NAMALWA (cell line): ENCODE results near the gene ARMC6.
"Not testable (repeated sequence)": the region's sequence is repeated elsewhere in the genome, so short reads cannot be mapped to it uniquely, and the experiment has no call there.

Experiments used
- DNase-seq: peaks from one replicate; pipeline ENCODE4 v3.0.0-alpha.2; 2015; ENCODE audit warnings: low spot score

The ARMC6 gene

GRCh38 chr19:19076476-19076875 lies 43.1 kb downstream of the ARMC6 start:
- DNase-seq, result no peak

- no peak for DNase-seq
Measured at GRCh38 chr19:19077103-19077502, 43.7 kb downstream of the ARMC6 start.

GRCh38 chr19:19078801-19079200 lies 45.4 kb downstream of the ARMC6 start:
- no peak for DNase-seq

DNA sequence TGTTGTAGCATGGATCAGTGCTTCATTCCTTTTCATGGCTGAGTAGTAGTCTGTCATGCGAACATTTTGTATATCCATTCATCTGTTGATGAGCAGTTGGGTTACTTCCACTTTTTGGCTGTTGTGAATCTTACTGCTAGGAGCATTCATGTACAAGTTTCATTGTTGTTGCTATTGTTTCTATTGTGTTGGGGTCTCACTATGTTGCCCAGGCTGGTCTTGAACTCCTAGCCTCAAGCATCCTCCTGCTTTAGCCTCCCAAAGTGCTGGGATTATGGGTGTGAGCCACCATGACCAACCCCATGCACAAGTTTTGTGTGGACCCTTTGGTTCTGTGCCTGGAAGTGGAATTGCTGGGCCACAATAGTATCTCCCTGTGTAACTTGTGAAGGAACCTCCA lies 46.2 kb downstream of the ARMC6 start:
- no peak for DNase-seq

DNA sequence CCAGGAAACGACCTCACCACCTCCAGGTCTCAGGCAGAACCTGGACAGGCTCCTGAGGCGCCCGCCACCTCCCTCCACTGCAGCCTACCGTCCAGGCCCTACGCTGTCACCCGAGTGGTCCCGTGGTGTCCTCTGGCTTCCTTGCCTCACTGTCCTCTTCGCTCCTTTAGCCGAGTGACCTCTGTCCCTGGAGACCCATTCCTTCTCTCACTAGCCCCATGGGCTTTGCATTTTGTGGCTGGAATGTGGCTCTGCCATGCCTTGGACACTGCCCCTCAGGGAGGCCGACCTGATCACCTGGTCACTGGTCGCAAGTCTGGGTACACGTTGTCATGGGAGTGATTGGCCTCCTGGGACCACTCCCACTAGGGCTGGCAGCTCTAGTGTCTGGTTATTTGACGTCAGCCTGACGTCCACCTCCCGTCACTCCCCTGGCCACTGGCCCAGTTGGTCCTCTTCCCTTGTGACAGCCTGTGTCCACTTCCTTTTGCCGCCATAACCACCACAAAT lies 48.3 kb downstream of the ARMC6 start:
- no peak for DNase-seq

- no peak for DNase-seq
Measured at GRCh38 chr19:19083413-19084178, 50.2 kb downstream of the ARMC6 start.

GRCh38 chr19:19087676-19088075 lies 54.3 kb downstream of the ARMC6 start:
- DNase-seq, result no peak

- DNase-seq, result no peak
Measured at GRCh38 chr19:19094513-19094912, 61.1 kb downstream of the ARMC6 start.

DNA sequence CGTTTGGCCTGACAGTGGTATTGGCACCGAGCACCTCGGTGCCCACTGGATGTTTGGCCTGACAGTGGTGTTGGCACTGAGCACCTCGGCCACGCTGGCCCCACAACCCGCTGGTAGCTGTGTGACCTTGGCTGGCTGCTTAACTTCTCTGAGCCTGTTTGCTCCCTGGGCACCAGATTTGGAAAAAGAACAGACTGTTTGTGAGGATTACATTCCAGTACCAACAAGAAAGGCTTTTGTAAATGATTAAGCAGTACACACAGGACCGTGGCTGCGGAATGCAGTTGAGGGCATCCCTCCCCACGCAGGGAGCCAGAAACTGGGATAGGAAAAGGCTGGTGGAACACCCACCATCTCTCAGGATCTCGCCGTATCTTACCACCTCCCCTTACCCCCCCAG lies 62.3 kb downstream of the ARMC6 start:
- no peak for DNase-seq

GRCh38 chr19:19096641-19097627 lies 63.5 kb downstream of the ARMC6 start:
- no peak for DNase-seq

GRCh38 chr19:19098084-19098702 lies 64.8 kb downstream of the ARMC6 start:
- no peak for DNase-seq

DNA sequence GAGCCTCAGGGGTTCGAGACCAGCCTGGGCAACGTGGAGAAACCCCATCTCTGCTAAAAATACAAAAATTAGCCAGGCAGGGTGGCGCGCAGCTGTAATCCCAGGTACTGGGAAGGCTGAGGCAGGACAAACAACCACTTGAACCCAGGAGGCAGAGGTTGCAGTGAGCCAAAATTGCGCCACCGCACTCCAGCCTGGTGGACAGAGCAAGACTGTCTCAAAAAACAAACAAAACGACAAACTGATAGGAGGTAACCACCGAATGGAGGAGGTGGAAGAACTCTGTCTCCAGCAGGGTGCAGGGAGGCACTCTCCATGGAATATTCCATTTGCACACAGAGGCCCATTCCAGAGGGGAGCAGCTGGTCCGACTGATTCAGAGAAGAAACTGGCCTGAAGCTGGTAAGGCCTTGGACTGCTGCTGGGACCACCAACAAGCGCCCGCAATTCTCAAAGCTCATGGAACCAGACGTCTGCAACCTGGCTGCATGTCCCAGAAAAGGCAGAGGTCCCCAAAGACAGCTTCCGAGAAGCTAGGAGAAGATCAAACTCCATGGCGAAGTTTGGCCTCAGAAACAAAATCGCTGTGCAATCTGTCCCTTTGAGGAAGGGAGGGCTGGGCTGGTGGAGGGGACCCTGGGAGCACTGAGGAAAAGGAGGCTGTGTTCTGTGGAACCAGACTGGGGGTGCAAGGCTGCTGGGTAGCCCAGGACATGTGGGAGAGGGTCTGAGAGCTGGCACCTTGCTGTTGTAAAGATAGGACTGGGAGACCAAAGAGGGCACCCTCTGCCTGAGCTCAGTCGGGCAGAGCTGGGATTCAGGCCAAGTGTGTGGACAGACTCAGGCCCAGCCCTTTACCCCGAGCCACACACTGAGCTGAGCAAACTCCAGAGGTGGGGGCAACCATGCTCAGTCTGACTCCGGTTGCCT lies 65.6 kb downstream of the ARMC6 start:
- no peak for DNase-seq

DNA sequence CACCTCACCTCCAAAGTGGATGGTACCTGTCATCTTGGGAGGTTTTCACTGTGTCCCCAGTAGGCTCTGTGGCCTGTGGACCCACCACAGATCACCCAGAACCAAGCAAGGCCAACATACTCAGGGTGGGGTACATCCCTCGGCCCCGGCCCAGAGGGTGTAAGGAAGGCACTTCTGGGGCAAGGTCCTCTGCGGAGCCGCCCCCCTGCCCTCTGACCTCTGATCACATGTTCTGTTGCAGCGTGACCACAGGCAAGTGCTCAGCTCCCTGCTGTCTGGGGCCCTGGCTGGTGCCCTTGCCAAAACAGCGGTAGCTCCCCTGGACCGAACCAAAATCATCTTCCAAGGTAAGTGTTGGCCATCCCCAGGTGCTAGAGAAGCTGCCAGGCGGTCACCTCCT lies 68.1 kb downstream of the ARMC6 start:
- DNase-seq, result no peak

DNA sequence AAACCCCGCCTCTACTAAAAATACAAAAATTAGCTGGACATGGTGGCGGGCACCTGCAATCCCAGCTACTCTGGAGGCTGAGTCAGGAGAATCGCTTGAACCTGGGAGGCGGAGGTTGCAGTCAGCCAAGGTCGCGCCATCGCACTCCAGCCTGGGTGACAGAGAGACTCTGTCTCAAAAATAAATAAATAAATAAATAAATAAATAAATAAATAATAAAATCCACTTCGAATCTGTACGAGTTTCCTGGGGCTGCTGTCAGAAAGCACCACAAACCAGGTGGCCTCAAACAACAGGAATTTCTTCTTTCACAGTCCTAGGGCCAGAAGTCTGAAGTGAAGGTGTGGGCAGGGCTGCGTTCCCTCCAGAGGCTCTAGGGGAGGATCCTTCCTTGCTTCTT lies 69.2 kb downstream of the ARMC6 start:
- not testable (repeated sequence) for DNase-seq

DNA sequence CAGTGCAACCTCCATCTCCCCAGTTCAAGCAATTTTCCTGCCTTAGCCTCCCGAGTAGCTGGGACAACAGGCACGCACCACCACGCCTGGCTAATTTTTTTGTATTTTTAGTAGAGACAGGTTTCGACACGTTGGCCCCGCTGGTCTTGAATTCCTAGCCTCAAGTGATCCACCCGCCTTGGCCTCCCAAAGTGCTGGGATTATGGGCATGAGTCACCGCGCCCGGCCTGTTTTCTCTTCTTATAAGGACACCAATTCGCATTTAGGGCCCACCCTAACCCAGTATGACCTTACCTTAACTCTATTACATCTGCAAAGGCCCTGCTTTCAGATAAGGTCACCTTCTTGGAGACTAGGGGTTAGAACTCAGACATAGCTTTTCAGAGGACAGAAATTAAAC lies 69.8 kb downstream of the ARMC6 start:
- no peak for DNase-seq

DNA sequence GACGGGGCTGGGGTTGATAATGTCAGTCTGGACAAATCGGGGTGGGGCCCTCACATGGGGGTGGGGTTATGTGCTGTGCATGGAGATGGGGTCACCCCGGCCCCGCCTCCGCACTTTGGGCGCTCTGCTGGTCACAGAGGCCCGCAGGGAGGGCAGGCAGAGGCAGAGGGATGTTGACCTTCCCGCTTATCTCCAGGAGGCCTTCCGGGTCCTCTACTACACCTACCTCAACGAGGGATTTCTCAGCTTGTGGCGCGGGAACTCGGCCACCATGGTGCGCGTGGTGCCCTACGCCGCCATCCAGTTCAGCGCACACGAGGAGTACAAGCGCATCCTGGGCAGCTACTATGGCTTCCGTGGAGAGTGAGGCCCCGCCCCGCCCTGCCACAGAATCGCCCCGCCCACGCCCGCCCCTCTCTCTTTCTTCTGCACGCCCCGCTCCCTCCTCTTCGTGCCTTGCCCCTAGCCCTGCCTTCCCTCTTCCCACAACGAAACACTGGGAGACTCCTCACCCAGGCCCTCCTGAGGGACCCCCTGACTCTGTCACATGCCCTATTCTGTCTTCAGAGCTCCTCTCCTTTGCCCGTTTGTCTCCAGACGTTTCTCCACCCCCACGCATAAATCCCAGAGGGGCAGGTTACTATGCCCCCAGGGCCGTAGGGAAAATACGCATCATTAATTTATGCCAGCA lies 72.1 kb downstream of the ARMC6 start:
- DNase-seq, result no peak

DNA sequence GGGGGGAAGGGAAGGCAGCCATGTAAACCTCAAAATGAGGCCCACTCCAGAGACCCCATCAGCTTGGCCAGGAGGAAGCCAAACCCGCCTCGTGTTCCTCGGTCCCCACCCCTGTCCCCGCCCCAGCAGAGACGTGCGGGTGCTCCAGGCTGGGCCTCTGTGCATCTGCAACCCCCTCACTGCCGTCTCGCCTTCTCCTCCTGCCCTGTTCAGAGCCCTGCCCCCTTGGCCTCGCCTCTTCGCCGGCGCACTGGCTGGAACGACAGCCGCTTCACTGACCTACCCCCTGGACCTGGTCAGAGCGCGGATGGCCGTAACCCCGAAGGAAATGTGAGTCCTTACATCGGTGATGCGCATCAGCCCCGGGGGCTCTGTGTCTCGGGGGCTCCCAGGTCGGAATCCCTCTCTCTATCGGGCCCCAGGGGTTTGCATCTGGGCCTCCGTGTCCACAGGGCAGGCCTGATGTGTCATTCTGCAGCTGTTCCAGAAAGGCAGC lies 72.7 kb downstream of the ARMC6 start:
- no peak for DNase-seq

DNA sequence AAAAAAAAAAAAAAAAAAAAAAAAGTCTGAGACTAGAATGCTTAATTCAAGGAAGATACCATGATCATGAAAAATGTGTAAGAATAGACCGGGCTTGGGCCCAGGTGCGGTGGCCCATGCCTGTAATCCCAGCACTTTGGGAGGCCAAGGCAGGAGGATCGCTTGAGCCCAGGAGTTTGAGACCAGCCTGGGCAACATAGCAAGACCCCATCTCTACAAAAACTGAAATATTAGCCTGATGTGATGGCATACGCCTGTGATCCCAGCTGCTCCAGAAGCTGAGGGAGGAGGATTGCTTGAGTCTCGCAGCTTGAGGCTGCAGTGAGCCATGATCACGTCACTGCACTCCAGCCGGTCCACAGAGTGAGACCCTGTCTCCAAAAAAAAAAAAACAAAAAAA lies 73.5 kb downstream of the ARMC6 start:
- not testable (repeated sequence) for DNase-seq

DNA sequence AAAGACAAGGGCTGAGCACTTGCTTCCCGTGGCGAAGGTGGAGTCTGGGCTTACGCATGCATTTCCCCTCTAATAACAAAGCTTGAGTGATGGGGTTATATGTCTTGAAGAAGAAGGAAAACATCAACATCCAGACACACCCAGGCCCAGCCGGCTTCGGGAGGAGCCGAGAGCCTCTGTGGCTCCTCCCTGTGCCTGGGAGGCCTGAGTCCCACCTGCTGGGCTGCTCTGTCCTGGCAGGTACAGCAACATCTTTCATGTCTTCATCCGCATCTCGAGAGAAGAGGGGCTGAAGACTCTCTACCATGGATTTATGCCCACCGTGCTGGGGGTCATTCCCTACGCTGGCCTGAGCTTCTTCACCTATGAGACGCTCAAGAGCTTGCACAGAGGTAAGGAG lies 74.3 kb downstream of the ARMC6 start:
- DNase-seq, result no peak
